Ishikawa (cell line): Measurements from ENCODE around the gene PLPP4.

Source experiments
- CEBPB ChIP-seq: IDR thresholded peaks from 2 replicates; pipeline ENCODE4 v1.6.1; 2012
- CREB1 ChIP-seq: IDR thresholded peaks from 2 replicates; pipeline ENCODE4 v1.6.1; 2012; ENCODE audit warnings: low read depth
- EGR1 ChIP-seq: IDR thresholded peaks from 2 replicates; pipeline ENCODE4 v1.6.1; 2012
- EP300 ChIP-seq: IDR thresholded peaks from 2 replicates; pipeline ENCODE4 v1.6.1; 2012; ENCODE audit warnings: borderline replicate concordance
- FOXM1 ChIP-seq: IDR thresholded peaks from 2 replicates; pipeline ENCODE4 v1.6.1; 2012; ENCODE audit warnings: low read depth, borderline replicate concordance
- RAD21 ChIP-seq: IDR thresholded peaks from 2 replicates; pipeline ENCODE4 v1.6.1; 2012; ENCODE audit warnings: low read depth
- REST ChIP-seq: IDR thresholded peaks from 2 replicates; pipeline ENCODE4 v1.6.1; 2012; ENCODE audit warnings: low read depth, mild to moderate bottlenecking
- TAF1 ChIP-seq: IDR thresholded peaks from 2 replicates; pipeline ENCODE4 v1.6.1; 2012; ENCODE audit warnings: low read depth, mild to moderate bottlenecking
- TCF12 ChIP-seq: IDR thresholded peaks from 2 replicates; pipeline ENCODE4 v1.6.1; 2012; ENCODE audit warnings: low read depth
- USF1 ChIP-seq: IDR thresholded peaks from 2 replicates; pipeline ENCODE4 v1.6.1; 2012
- YY1 ChIP-seq: IDR thresholded peaks from 2 replicates; pipeline ENCODE4 v1.6.1; 2012; ENCODE audit warnings: low read depth
- ZBTB7A ChIP-seq: IDR thresholded peaks from 2 replicates; pipeline ENCODE4 v1.6.1; 2012; ENCODE audit warnings: low read depth
- TF ChIP-seq, protein P1 (sequence below): IDR thresholded peaks from 2 replicates; pipeline ENCODE4 v1.6.1; 2012

DNA sequence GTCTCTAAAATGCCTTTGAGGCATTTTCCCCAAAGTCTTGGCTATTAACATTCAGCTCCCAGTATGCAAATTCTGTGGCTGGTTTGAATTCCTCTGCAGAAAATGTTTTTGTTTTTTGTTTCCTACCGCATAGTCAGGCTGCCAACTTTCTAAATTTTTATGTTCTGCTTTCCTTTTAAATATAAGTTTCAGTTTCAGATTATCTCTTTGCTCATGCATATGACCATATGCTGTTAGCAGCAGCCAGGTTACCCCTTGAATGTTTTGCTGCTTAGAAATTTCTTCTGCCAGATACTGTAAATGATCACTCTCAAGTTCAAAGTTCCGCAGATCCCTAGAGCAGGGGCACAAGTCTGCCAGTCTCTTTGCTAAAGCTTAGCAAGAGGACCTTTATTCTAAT, 96.9 kb downstream of the PLPP4 start:
- TF ChIP-seq YY1 (no peak), CEBPB (no peak), REST (no peak), EP300 (no peak), ZBTB7A (no peak), TCF12 (no peak), FOXM1 (no peak), EGR1 (no peak), CREB1 (no peak), RAD21 (no peak), TAF1 (no peak), USF1 (no peak)
- TF ChIP-seq, protein P1, sequence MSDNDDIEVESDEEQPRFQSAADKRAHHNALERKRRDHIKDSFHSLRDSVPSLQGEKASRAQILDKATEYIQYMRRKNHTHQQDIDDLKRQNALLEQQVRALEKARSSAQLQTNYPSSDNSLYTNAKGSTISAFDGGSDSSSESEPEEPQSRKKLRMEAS: no peak
